GM21786 (cell line): ENCODE results near the gene MRTO4.
"Not testable (repeated sequence)": the region's sequence is repeated elsewhere in the genome, so short reads cannot be mapped to it uniquely, and the experiment has no call there.

Experiments used
- ATAC-seq: cut with Tn5 transposase; IDR thresholded peaks from one replicate; pipeline ENCODE4 v1.9.1; 2021; ENCODE audit not compliant: unreplicated experiment

Gene MRTO4

DNA sequence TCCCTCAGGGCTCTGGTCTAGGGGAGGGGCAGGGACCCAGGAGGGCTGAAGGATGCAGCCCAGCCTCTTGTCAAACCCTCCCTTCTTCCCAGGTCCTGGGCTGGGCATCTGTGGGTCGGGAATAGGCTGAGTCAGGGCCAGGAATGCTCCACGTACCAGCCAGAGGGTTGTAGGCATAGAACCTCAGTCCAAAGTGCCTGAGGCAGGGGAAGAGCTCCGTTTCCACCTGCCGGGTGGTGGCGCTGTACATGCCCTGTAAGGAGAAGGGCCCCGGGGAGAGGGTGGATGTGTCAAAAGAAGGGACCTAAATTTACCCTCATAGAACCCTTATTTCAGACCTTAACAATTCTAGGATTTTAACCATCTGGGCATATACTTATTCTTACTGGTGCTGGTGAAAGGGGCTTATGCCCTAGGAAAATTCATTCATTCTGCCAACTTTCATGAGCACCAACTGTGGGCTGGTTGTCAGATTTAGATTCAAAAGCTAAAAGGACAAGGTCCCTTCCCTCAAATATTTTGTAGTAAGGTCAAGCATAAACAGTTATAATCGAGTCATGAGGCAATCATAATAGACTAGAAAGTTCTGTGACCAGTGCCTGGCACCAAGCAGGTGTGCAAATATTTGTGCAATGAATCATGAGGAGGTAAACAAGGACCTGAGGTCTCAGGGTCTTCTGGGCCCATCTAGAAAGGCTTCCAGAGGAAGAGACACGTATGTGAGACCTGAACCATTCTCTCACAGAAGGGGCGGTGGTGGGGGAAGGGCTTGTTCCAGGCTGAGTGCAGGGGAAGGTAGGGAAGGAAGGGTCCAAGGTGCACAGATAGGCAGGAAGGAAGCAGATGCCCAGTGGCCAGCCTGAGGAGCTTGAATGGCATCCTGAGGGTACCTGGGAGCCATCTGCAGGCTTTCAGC lies 18.1 kb downstream of the MRTO4 start:
- ATAC-seq: not testable (repeated sequence)

DNA sequence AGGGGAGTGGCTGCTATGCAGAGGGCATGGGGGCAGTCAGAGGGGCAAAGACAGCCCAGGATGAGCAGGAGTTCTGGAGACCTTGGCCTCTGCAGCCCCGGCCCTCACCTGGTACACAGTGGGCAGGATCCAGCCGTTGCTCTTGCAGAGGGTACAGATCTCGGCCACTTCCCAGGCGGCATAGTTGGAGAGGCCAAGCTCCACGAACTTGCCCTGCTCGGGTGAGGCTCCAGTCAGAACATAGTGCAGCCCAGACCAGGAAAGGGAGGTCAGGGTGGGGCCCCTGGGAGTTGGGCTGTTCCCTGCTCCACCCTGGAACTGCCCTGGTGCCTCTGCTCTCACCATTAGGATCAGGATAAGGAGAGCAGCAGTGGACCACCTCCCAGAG lies 18.7 kb downstream of the MRTO4 start:
- ATAC-seq: not testable (repeated sequence)

DNA sequence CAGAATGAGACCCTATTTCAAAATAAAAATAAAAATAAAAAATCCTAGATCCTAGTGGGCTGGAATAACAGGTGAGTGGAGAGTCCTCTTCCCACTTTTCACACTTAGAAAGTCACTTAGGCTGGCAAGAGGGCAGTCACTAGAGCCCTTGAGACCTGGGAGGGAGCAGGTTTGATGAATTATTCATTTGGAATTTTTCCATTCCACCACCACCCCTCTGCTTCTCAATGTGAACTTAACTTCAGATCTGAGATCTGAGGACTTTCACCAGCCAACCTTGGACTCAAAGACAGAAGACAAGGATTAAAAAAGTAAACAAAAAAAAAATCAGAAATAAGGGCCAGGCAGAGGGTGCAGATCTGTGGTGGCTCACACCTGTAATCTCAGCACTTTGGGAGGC lies 20.5 kb downstream of the MRTO4 start:
- ATAC-seq: no peak

DNA sequence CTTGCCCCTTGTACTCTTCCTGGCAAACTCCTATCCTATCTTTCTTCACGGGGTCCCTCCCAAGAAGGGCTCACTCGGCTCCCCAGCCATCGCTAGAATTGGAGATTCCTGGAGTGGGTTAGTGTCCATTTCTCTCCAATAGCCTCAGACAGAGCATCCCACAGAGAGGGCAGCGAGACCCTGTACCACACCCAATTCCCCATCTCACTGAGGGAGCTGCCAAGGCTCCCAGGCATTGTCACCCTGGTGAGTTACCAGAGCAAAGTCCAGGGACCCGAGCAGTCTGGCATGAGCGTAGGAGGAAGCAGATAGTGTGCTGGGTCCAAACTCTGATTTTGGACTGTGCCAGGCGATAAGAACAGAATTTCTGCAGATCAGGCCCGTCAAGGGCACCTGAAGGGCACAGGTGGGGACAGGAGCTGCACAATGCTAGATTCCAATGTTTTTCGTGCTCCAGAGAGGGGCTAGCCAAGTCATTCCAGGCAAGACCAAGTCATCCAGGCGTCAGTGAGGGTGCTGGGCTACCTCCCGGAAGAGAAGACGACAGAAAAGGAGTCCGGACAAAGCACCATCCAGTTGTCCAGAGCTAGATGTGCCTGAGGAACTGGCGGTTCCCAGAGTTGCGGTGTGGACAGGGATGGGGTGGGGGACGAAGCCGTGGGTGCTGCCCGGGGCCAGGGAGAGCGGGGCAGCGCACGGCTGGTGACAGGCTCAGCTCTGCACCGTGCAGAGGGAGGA lies 21.7 kb downstream of the MRTO4 start:
- ATAC-seq: no peak

DNA sequence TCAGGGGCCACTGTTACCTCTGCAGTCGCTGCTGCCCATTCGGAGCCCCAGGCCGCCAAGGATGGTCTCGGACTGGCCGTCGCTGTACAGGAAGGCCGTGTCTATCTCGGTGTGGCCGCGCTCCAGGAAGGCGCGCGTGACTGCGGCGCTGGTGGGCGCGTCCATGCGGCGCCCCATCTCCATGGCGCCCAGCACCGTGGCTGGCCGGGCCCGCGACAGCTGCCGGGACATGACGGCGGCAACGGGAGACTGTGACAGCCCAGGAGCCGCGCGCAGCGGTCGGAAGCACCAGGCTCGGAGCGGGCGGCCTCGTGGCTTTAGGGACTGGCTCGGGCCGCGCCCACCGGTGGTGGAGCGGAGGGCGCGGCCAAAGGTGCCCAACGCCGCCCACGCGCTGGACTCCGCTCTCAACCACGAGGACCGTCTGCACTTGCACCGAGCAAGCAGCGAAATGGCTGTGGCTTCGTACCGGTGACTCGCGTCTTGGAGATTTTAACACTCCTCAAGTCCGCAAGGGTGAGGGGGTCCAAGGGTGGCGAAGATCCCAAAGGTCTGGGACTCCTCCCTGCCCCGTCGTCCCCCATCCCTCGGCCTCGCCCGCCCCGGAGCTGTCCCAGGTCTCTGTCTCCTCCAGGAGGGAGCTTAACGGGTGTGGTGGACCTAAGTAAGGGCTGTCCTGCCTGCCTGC lies 22.4 kb downstream of the MRTO4 start:
- ATAC-seq: not testable (repeated sequence)

DNA sequence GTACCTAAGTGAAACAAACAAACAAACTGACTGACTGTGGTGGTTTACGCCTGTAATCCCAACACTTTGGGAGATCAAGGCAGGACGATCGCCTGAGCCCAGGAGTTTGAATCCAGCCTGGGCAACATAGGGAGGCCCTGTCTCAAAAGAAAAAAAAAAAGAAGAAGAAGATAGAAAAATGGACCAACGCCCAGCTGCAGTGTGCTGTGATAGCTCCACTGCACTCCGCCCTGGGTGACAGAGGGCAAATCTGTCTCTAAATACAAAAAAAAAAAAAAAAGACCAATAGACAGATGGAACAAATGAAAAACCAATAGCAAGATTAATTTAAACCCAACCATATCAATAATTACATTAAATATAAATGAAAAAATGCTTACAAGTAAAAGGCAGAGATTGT lies 23.0 kb downstream of the MRTO4 start:
- no peak for ATAC-seq

DNA sequence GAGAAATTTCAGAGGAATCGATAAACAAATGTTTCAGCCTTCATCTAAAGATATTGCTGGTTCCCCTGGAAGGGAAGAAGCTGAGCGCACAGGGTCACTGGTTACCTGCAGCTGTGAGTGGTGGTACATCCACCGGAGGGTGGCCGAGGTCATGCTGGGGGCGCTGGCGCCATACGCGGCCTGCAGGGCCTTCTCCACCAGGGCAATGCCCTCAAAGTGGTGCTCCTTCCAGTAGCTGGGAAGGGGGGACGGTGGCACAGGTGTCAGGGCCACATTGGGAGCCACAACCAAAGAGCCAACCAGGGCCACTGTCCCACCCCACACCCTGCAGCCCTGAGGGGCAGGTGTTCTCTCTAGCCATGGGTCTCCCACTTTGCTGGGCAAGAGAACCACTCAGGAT lies 32.3 kb downstream of the MRTO4 start:
- ATAC-seq: no peak

DNA sequence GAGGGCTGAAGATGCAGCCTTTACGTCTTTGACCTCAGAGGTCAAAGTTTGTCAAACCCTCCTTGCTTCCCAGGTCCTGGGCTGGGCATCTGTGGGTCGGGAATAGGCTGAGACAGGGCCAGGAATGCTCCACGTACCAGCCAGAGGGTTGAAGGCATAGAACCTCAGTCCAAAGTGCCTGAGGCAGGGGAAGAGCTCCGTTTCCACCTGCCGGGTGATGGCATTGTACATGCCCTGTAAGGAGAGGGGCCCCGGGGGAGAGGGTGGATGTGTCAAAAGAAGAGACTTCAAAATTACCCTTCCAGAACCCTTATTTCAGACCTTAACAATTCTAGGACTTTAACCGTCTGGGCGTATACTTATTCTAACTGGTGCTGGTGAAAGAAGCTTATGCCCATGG lies 33.3 kb downstream of the MRTO4 start:
- no peak for ATAC-seq

DNA sequence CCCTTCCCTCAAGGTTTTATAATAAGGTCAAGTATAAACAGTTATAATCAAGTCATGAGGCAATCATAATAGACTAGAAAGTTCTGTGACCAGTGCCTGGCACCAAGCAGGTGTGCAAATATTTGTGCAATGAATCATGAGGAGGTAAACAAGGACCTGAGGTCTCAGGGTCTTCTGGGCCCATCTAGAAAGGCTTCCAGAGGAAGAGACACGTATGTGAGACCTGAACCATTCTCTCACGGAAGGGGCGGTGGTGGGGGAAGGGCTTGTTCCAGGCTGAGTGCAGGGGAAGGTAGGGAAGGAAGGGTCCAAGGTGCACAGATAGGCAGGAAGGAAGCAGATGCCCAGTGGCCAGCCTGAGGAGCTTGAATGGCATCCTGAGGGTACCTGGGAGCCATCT lies 33.8 kb downstream of the MRTO4 start:
- not testable (repeated sequence) for ATAC-seq

DNA sequence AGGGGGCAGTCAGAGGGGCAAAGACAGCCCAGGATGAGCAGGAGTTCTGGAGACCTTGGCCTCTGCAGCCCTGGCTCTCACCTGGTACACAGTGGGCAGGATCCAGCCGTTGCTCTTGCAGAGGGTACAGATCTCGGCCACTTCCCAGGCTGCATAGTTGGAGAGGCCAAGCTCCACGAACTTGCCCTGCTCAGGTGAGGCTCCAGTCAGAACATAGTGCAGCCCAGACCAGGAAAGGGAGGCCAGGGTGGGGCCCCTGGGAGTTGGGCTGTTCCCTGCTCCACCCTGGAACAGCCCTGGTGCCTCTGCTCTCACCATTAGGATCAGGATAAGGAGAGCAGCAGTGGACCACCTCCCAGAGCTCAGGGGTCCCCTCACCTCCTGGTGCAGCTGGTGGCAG lies 34.2 kb downstream of the MRTO4 start:
- ATAC-seq: not testable (repeated sequence)

DNA sequence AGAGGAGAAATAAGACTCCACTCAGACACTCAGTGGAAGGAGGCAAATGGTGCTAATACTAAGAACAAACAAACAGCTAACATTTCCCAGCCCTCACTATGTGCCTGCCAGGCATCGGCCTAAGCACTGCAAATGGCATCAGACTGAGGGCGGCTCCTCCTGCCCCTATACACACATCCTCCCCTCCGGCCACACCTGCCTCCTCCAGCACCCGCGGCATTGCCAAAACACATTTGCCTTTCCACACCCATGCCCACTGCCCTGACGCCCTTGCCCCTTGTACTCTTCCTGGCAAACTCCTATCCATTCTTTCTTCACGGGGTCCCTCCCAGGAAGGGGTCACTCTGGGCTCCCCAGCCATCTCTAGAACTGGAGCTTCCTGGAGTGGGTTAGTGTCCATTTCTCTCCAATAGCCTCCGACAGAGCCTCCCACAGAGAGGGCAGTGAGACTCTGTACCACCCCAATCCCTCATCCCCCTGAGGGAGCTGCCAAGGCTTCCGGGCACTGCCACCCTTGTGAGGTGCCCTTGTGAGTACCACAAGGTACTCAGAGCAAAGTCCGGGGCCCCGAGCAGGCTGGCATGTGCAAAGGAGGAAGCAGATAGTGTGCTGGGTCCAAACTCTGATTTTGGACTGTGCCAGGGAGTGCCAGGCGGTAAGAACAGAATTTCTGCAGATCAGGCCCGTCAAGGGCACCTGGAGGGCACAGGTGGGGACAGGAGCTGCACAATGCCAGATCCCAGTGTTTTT lies 36.0 kb downstream of the MRTO4 start:
- no peak for ATAC-seq

DNA sequence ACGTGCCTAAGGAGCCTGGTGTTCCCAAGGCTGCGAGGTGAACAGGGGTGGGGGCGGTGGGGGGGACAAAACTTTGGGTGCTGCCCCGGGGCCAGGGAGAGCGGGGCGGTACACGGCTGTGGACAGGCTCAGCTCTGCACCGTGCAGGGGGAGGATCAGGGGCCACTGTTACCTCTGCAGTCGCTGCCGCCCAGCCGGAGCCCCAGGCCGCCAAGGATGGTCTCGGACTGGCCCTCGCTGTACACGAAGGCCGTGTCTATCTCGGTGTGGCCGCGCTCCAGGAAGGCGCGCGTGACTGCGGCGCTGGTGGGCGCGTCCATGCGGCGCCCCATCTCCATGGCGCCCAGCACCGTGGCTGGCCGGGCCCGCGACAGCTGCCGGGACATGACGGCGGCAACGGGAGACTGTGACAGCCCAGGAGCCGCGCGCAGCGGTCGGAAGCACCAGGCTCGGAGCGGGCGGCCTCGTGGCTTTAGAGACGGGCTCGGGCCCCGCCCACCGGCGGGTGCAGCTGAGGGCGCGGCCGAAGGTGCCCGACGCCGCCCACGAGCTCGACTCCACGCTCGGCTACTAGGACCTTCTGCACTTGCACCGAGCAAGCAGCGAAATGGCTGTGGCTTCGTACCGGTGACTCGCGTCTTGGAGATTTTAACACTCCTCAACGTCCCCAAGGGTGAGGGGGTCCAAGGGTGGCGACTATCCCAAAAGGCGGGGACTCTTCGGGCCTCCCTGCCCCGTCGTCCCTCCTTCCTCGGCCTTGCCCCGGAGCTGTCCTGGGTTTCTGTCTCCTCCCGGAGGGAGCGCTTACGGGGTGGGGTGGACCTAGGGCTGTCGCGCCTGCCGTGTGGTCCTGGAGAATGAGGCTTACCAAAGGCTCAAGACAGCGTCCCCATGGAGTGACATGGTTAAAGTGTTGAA lies 37.0 kb downstream of the MRTO4 start, which contains the start of gene AKR7A3:
TSS of gene AKR7A3 (minus strand) at position 447 of the 918 bp plus-strand sequence. CDS start at position 386, 61 bp downstream.
- not testable (repeated sequence) for ATAC-seq

DNA sequence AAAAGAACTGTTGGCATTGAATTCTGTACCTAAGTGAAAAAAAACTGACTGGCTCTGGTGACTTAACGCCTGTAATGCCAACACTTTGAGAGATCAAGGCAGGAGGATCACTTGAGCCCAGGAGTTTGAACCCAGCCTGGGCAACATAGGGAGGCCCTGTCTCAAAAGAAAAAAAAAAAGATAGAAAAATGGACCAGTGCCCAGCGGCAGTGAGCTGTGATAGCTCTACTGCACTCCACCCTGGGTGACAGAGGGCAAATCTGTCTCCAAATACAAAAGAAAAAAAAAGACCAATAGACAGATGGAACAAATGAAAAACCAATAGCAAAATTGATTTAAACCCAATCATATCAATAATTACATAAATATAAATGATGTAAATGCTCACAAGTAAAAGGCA lies 37.6 kb downstream of the MRTO4 start:
- ATAC-seq: no peak

DNA sequence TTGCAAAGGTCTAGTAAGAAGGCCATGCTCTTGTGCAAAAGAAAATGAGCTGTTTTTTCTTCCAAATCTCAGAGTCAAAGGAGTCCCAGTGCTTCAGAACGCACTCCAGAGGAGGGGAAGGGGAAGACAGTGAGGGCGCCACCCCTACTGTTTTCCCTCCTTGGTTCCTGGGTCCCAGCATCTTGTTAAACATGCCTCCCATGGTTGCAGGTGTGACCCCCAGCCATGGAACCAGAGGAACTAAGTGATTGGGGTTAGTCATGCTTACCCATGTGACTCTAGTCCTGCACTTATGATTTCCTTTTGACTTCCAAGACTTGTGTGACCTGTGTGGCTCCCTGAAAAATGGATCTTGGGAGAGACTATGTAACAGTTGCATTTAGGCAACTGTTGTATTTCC lies 43.0 kb downstream of the MRTO4 start:
- no peak for ATAC-seq

DNA sequence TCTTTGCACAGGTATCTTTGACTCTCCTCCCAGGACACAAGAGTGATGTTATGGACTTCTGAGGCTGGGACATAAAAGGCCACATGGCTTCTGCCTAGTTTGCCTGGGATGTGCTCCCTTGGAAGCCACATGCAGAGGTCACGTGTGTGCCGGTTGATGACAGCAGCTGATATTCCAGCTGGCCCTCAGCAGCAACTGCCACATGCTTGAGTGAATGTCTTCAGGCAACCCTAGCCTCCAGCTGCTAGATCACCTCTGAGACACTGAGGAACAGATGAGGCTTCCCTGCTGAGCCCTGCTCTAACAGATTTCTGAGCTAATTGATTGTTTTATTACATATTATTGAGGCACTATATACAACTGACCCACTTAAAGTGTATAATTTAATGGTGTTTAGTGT lies 48.6 kb downstream of the MRTO4 start:
- no peak for ATAC-seq

DNA sequence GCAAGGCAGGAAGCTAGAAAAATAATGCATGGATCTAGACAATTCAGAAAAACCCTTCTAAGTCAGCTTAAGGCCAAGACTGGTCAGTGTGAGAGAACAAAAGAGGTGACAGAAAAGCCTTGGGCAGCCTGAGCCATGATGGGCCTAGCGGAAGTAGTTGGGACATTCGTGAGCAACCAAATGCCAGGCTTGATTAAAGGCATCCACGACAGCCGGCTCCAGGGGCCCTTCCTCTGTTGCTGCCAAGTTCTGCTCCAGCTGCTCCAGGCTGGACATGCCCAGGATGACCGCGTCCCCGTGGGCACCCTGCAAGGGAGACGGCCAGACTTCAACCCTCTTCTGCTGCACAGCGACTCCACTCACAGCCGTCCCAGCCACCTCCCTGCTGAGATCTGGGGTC lies 52.5 kb downstream of the MRTO4 start:
- ATAC-seq: not testable (repeated sequence)

DNA sequence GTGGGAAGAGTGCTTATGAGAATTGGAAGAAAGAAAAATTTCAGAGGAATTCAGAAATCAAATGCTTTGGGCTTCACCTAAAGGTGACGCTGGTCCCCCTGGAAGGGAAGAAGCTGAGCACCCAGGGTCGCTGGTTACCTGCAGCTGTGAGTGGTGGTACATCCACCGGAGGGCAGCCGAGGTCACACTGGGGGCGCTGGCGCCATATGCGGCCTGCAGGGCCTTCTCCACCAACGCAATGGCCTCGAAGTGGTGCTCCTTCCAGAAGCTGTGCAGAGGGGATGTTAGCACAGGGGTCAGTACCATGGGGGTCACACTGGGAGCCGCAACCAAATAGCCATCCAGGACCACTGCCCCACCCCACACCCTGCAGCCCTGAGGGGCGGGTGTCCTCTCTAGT lies 54.3 kb downstream of the MRTO4 start:
- ATAC-seq: no peak

DNA sequence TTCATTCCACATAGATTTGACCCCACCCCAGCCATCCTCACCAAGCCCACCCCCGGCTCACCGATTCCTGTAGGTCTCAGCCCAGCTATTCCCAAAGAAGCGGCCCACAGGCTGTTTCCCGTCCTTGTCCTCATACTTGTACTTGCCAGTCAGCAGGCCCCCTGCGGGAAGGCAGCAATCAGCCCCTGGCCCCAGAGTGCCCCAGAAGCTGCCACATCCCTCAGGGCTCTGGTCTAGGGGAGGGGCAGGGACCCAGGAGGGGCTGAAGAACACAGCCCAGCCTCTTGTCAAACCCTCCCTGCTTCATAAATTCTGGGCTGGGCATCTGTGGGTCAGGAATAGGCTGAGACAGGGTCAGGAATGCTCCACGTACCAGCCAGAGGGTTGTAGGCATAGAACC lies 55.3 kb downstream of the MRTO4 start:
- ATAC-seq: no peak

DNA sequence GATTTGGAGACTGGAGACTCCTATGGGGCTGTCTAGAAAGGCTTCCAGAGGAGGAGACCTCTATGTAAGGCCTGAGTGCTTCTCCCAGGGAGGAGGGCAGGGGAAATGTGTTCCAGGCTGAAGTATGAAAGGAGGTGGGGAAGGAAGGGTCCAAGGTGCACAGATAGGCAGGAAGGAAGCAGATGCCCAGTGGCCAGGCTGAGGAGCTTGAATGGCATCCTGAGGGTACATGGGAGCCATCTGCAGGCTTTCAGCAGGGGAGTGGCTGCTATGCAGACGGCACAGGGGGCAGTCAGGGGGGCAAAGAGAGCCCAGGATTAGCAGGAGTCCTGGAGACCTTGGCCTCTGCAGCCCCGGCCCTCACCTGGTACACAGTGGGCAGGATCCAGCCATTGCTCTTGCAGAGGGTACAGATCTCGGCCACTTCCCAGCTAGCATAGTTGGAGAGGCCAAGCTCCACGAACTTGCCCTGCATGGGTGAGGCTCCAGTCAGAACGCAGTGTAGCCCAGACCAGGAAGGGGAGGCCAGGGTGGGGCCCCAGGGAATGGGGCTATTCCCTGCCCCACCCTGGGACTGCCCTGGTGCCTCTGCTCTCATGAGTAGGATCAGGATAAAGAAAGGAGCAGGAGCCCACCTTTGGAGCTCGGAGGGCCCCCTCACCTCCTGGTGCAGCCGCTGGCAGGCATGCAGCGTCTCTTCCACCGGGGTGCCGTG lies 56.3 kb downstream of the MRTO4 start:
- ATAC-seq: no peak
